H9 (cell line): ENCODE data around the gene ASB5. TPM values are rescaled to one million over a fixed set of nuclear protein-coding genes. Genes with fewer than 3 reads are reported as not detected.
A peak's percentile ranks its signal among the peaks of the same experiment; 100 is the strongest.

ENCODE experiments used
- DNase-seq: peaks from one replicate; pipeline ENCODE4 v3.0.0-alpha.2; 2017
- H2AFZ ChIP-seq: one replicate; pipeline ENCODE4 v1.6.1; 2013; ENCODE audit warnings: mild to moderate bottlenecking, low read length, control low read depth, moderate library complexity
- H2AK5ac ChIP-seq: 2 replicates; pipeline ENCODE4 v1.6.1; 2013; ENCODE audit warnings: low read length, control low read depth, mixed read lengths; ENCODE audit not compliant: insufficient read length
- H2BK120ac ChIP-seq: one replicate; pipeline ENCODE4 v1.6.1; 2013; ENCODE audit warnings: low read depth, mild to moderate bottlenecking, low read length, control low read depth, inconsistent platforms; ENCODE audit not compliant: poor library complexity, severe bottlenecking
- H2BK12ac ChIP-seq: 2 replicates; pipeline ENCODE4 v1.6.1; 2013; ENCODE audit warnings: low read length, control low read depth, mixed read lengths, low read depth; ENCODE audit not compliant: insufficient read length
- H2BK15ac ChIP-seq: 2 replicates; pipeline ENCODE4 v1.6.1; 2013; ENCODE audit warnings: low read depth, low read length, control low read depth
- H2BK20ac ChIP-seq: one replicate; pipeline ENCODE4 v1.6.1; 2013; ENCODE audit warnings: low read depth, mild to moderate bottlenecking, low read length, control low read depth, inconsistent platforms; ENCODE audit not compliant: poor library complexity, severe bottlenecking
- H2BK5ac ChIP-seq: 2 replicates; pipeline ENCODE4 v1.6.1; 2013; ENCODE audit warnings: low read length, control low read depth, mixed read lengths; ENCODE audit not compliant: insufficient read length
- H3K14ac ChIP-seq: 2 replicates; pipeline ENCODE4 v1.6.1; 2013; ENCODE audit warnings: low read length, control low read depth; ENCODE audit not compliant: insufficient read depth
- H3K18ac ChIP-seq: 2 replicates; pipeline ENCODE4 v1.6.1; 2013; ENCODE audit warnings: low read depth, mild to moderate bottlenecking, mixed read lengths, low read length, control low read depth; ENCODE audit not compliant: insufficient read length
- H3K23ac ChIP-seq: 2 replicates; pipeline ENCODE4 v1.6.1; 2013; ENCODE audit warnings: low read length, control low read depth, mixed read lengths, low read depth; ENCODE audit not compliant: insufficient read length
- H3K23me2 ChIP-seq: 2 replicates; pipeline ENCODE4 v1.6.1; 2013; ENCODE audit warnings: low read depth, mild to moderate bottlenecking, mixed read lengths, low read length, control low read depth; ENCODE audit not compliant: insufficient read length, poor library complexity, severe bottlenecking
- H3K27ac ChIP-seq: 2 replicates; pipeline ENCODE4 v1.5.1; 2013; ENCODE audit warnings: low read length, control low read depth, mixed read lengths, low read depth; ENCODE audit not compliant: insufficient read length
- H3K27me3 ChIP-seq: 2 replicates; pipeline ENCODE4 v1.6.1; 2013; ENCODE audit warnings: low read length, control low read depth, inconsistent platforms; ENCODE audit not compliant: insufficient read depth
- H3K4ac ChIP-seq: 2 replicates; pipeline ENCODE4 v1.6.1; 2013; ENCODE audit warnings: low read depth, mild to moderate bottlenecking, control low read depth, inconsistent platforms, low read length, moderate library complexity
- H3K4me1 ChIP-seq: 2 replicates; pipeline ENCODE4 v1.6.1; 2013; ENCODE audit warnings: low read length, control low read depth, inconsistent platforms; ENCODE audit not compliant: insufficient read depth
- H3K4me2 ChIP-seq: 2 replicates; pipeline ENCODE4 v1.6.1; 2013; ENCODE audit warnings: low read length, control low read depth, mixed read lengths; ENCODE audit not compliant: insufficient read length, insufficient read depth
- H3K56ac ChIP-seq: 2 replicates; pipeline ENCODE4 v1.6.1; 2013; ENCODE audit warnings: low read depth, mild to moderate bottlenecking, mixed read lengths, low read length, control low read depth; ENCODE audit not compliant: insufficient read length
- H3K79me1 ChIP-seq: 2 replicates; pipeline ENCODE4 v1.6.1; 2013; ENCODE audit warnings: low read depth, mild to moderate bottlenecking, moderate library complexity, low read length, control low read depth, inconsistent platforms; ENCODE audit not compliant: insufficient read depth, poor library complexity, severe bottlenecking
- H3K79me2 ChIP-seq: 2 replicates; pipeline ENCODE4 v1.6.1; 2013; ENCODE audit warnings: low read length, control low read depth, inconsistent platforms; ENCODE audit not compliant: insufficient read depth
- H3K9ac ChIP-seq: 2 replicates; pipeline ENCODE4 v1.6.1; 2013; ENCODE audit warnings: low read length, control low read depth, mixed read lengths; ENCODE audit not compliant: insufficient read length; ENCODE audit errors: extremely low read depth
- H3K9me3 ChIP-seq: one replicate; pipeline ENCODE4 v1.6.1; 2013; ENCODE audit warnings: low read depth, low read length, inconsistent platforms; ENCODE audit not compliant: control insufficient read depth
- H3T11ph ChIP-seq: one replicate; pipeline ENCODE4 v1.6.1; 2013; ENCODE audit warnings: mild to moderate bottlenecking, low read length, control low read depth, inconsistent platforms
- H4K20me1 ChIP-seq: one replicate; pipeline ENCODE4 v1.6.1; 2013; ENCODE audit not compliant: control insufficient read depth, insufficient read length, insufficient read depth
- H4K5ac ChIP-seq: 2 replicates; pipeline ENCODE4 v1.6.1; 2013; ENCODE audit warnings: low read depth, mild to moderate bottlenecking, mixed read lengths, low read length, control low read depth; ENCODE audit not compliant: insufficient read length
- H4K8ac ChIP-seq: replicated peaks from 2 replicates; pipeline ENCODE4 v1.6.1; 2013; ENCODE audit warnings: low read length, control low read depth, mixed read lengths, low read depth; ENCODE audit not compliant: insufficient read length
- H4K91ac ChIP-seq: 2 replicates; pipeline ENCODE4 v1.6.1; 2013; ENCODE audit warnings: low read depth, mild to moderate bottlenecking, moderate library complexity, mixed read lengths, low read length, control low read depth; ENCODE audit not compliant: insufficient read length
- H3K27ac Mint-ChIP-seq, 3 experiments: 2 replicates in 2 of 3; 3 replicates in 1 of 3; pipeline ENCODE4 v1.8.0; 2020 to 2021; ENCODE audit warnings: mixed read lengths in 3 of 3, mild to moderate bottlenecking in 1 of 3, moderate library complexity in 1 of 3
- H3K27me3 Mint-ChIP-seq: 2 replicates; pipeline ENCODE4 v1.8.0; 2021; ENCODE audit warnings: low read depth, mild to moderate bottlenecking, moderate library complexity, mixed read lengths
- H3K36me3 Mint-ChIP-seq, 3 experiments: 2 replicates in 2 of 3; 3 replicates in 1 of 3; pipeline ENCODE4 v1.8.0; 2020 to 2021; ENCODE audit warnings: low read depth in 3 of 3, mixed read lengths in 3 of 3; ENCODE audit not compliant: insufficient read depth in 1 of 3
- H3K4me1 Mint-ChIP-seq, 2 experiments: 2 replicates each; pipeline ENCODE4 v1.8.0; 2020; ENCODE audit warnings: mixed read lengths in 2 of 2
- H3K4me3 Mint-ChIP-seq, 2 experiments: 2 replicates in 1 of 2; 3 replicates in 1 of 2; pipeline ENCODE4 v1.8.0; 2020 to 2021; ENCODE audit warnings: mild to moderate bottlenecking in 2 of 2, mixed read lengths in 2 of 2, moderate library complexity in 1 of 2
- H3K9me3 Mint-ChIP-seq, 2 experiments: 2 replicates in 1 of 2; 3 replicates in 1 of 2; pipeline ENCODE4 v1.8.0; 2020; ENCODE audit warnings: mild to moderate bottlenecking in 2 of 2, mixed read lengths in 2 of 2, moderate library complexity in 1 of 2
- CTCF ChIP-seq: fragments of 200-600 bp; sonication (generic); conservative IDR thresholded peaks from 3 replicates; pipeline ENCODE4 v1.8.0; 2021; ENCODE audit warnings: antibody characterized with exemption, mild to moderate bottlenecking
- WGBS: extraction: QIAGEN DNeasy Blood & Tissue Kit; methylation state at CpG from one replicate; pipeline ENCODE4 v1.1.7; 2013; ENCODE audit warnings: missing lambda C conversion rate, low lambda C conversion rate, mixed read lengths; ENCODE audit not compliant: insufficient read length; ENCODE audit errors: extremely low coverage; 5-methylcytosine and 5-hydroxymethylcytosine counted together
- total RNA-seq: library from RNA; stranded (reverse); gene quantifications from 2 replicates; pipeline ENCODE4 v1.2.1, GENCODE V29; 2021

The ASB5 gene
- total RNA-seq, 1 experiment from 2014 or later: not detected

GRCh38 chr4:176229645-176230044 is 39.4 kb downstream of the ASB5 start:
- H2BK5ac ChIP-seq: no peak overlapping the region
- Mint-ChIP-seq H3K36me3 (no peaks in the 10 kb centered on the region), H3K4me1 (peaks cover 10 to 16% of the 10 kb centered on the region in 2 experiments), H3K9me3 (no peaks in the 10 kb centered on the region), H3K27me3 (no peaks in the 10 kb centered on the region), H3K4me3 (no peak overlapping the region), H3K27ac (peak overlapping the region in 1 of 3 experiments; percentile 78; a peak in 3 of 7 replicates)
- no peak overlapping the region for H3K56ac ChIP-seq
- H3K9ac ChIP-seq: no peak overlapping the region
- H3K14ac ChIP-seq: no peak overlapping the region
- H3K9me3 ChIP-seq: no peaks in the 10 kb centered on the region
- no peak overlapping the region for H2BK120ac ChIP-seq
- H3T11ph ChIP-seq: no peak overlapping the region
- H3K18ac ChIP-seq: no peak overlapping the region
- H3K27me3 ChIP-seq: no peaks in the 10 kb centered on the region
- no peak overlapping the region for H3K23ac ChIP-seq
- H2AK5ac ChIP-seq: no peak overlapping the region
- no peak overlapping the region for H3K4me2 ChIP-seq
- no peaks in the 10 kb centered on the region for H3K79me1 ChIP-seq
- no peaks in the 10 kb centered on the region for H4K20me1 ChIP-seq
- H2BK12ac ChIP-seq: no peak overlapping the region
- no peak overlapping the region for H4K8ac ChIP-seq
- no peak overlapping the region for H3K4ac ChIP-seq
- H2BK20ac ChIP-seq: no peak overlapping the region
- no peaks in the 10 kb centered on the region for H3K79me2 ChIP-seq
- peak overlapping the region; percentile 3 for H2AFZ ChIP-seq
- no peak for DNase-seq
- no CpG with 5 or more reads among the region's 4 CpGs for WGBS
- no peak for TF ChIP-seq CTCF
- H3K23me2 ChIP-seq: no peaks in the 10 kb centered on the region
- H3K4me1 ChIP-seq: no peaks in the 10 kb centered on the region
- H2BK15ac ChIP-seq: no peak overlapping the region
- H3K27ac ChIP-seq: no peak overlapping the region
- no peak overlapping the region for H4K5ac ChIP-seq
- no peak overlapping the region for H4K91ac ChIP-seq
